Epidermal melanocyte (primary cell): Measurements from ENCODE around the gene CDC25A.

Experiments used
- DNase-seq: peaks from one replicate; pipeline ENCODE4 v3.0.0; 2011; ENCODE audit warnings: low spot score; ENCODE audit not compliant: insufficient read length

The CDC25A gene

GRCh38 chr3:48196611-48197010 is 8.4 kb upstream of the CDC25A start:
- no peak for DNase-seq

- DNase-seq = peak; percentile 78
These were observed 6.3 kb upstream of the CDC25A start for GRCh38 chr3:48194446-48195071.

- DNase-seq = no peak
These were observed 2.7 kb upstream of the CDC25A start for GRCh38 chr3:48190911-48191310.

GRCh38 chr3:48189321-48189720 is 1.1 kb upstream of the CDC25A start:
- no peak for DNase-seq

GRCh38 chr3:48187579-48188265 is 495 bp downstream of the CDC25A start:
- DNase-seq = no peak

- no peak for DNase-seq
These were observed 977 bp downstream of the CDC25A start for GRCh38 chr3:48187301-48187578.

- no peak for DNase-seq
These were observed 1.5 kb downstream of the CDC25A start for GRCh38 chr3:48186631-48187300.

GRCh38 chr3:48185129-48185528 is 3.1 kb downstream of the CDC25A start:
- no peak for DNase-seq

- DNase-seq = no peak
These were observed 3.9 kb downstream of the CDC25A start for GRCh38 chr3:48184299-48184698.

- no peak for DNase-seq
These were observed 7.5 kb downstream of the CDC25A start for GRCh38 chr3:48180531-48181253.

GRCh38 chr3:48180021-48180420 is 8.2 kb downstream of the CDC25A start:
- no peak for DNase-seq

- no peak for DNase-seq
These were observed 10.1 kb downstream of the CDC25A start for GRCh38 chr3:48178072-48178471.

- DNase-seq = peak; percentile 49
These were observed 30.3 kb downstream of the CDC25A start for GRCh38 chr3:48157950-48158376.

- no peak for DNase-seq
These were observed 30.9 kb downstream of the CDC25A start for GRCh38 chr3:48157202-48157840.

- no peak for DNase-seq
These were observed 32.1 kb downstream of the CDC25A start for GRCh38 chr3:48156163-48156562.

- DNase-seq = no peak
These were observed 33.1 kb downstream of the CDC25A start for GRCh38 chr3:48155122-48155521.

- DNase-seq = no peak
These were observed 36.3 kb downstream of the CDC25A start for GRCh38 chr3:48151807-48152427.

GRCh38 chr3:48151058-48151806 is 37.0 kb downstream of the CDC25A start:
- peak; percentile 68 for DNase-seq

- no peak for DNase-seq
These were observed 44.2 kb downstream of the CDC25A start for GRCh38 chr3:48143992-48144391.

GRCh38 chr3:48143567-48143966 is 44.6 kb downstream of the CDC25A start:
- DNase-seq = no peak
